CD4-positive, CD25-positive, alpha-beta regulatory T cell (primary cell): ENCODE results near the gene TTC28. TPM values are rescaled to one million over a fixed set of nuclear protein-coding genes. Genes with fewer than 3 reads are reported as not detected.

Experiments
- ATAC-seq, 2 donors: fragments of 150-1000 bp; cut with Tn5 transposase; one replicate each; pipeline ENCODE4 v1.10.0; 2021; ENCODE audit warnings: low read depth in 2 of 2, moderate number of reproducible peaks in 2 of 2, moderate library complexity in 1 of 2
- DNase-seq, 3 donors: peaks; one replicate each; pipeline versions ENCODE4 v3.0.0 to v3.0.0-alpha.2; 2012 to 2022; ENCODE audit warnings: mixed read lengths in 1 of 3
- H3K27ac ChIP-seq: one replicate; pipeline ENCODE4 v1.7.0; 2013; ENCODE audit warnings: mild to moderate bottlenecking, low read length; ENCODE audit not compliant: insufficient read depth, poor library complexity, severe bottlenecking
- H3K27me3 ChIP-seq: one replicate; pipeline ENCODE4 v1.7.0; 2013; ENCODE audit warnings: low read length; ENCODE audit not compliant: control insufficient read depth, insufficient read depth
- H3K36me3 ChIP-seq: one replicate; pipeline ENCODE4 v1.7.0; 2013; ENCODE audit warnings: mild to moderate bottlenecking, low read length, moderate library complexity; ENCODE audit not compliant: control insufficient read depth, insufficient read depth
- H3K4me1 ChIP-seq: 2 replicates; pipeline ENCODE4 v1.7.0; 2013; ENCODE audit warnings: mild to moderate bottlenecking, low read length; ENCODE audit not compliant: insufficient read depth, control insufficient read depth, poor library complexity, severe bottlenecking
- H3K4me3 ChIP-seq: one replicate; pipeline ENCODE4 v1.7.0; 2013; ENCODE audit warnings: low read depth, mild to moderate bottlenecking, low read length, moderate library complexity
- H3K9me3 ChIP-seq, 2 experiments: 1 replicate in 1 of 2; 2 replicates in 1 of 2; pipeline ENCODE4 v1.7.0; 2013; ENCODE audit warnings: low read length in 2 of 2, mild to moderate bottlenecking in 1 of 2, moderate library complexity in 1 of 2; ENCODE audit not compliant: control insufficient read depth in 2 of 2
- H3K27ac Mint-ChIP-seq, 3 donors: one replicate each; pipeline ENCODE4 v1.8.0; 2020 to 2022; ENCODE audit warnings: mild to moderate bottlenecking in 3 of 3, mixed read lengths in 3 of 3, moderate library complexity in 2 of 3
- H3K27me3 Mint-ChIP-seq: one replicate; pipeline ENCODE4 v1.8.0; 2022; ENCODE audit warnings: mild to moderate bottlenecking, mixed read lengths
- H3K36me3 Mint-ChIP-seq: one replicate; pipeline ENCODE4 v1.8.0; 2020; ENCODE audit warnings: mixed read lengths
- H3K4me1 Mint-ChIP-seq, 4 donors: one replicate each; pipeline ENCODE4 v1.8.0; 2020 to 2022; ENCODE audit warnings: mixed read lengths in 4 of 4, mild to moderate bottlenecking in 1 of 4
- H3K4me3 Mint-ChIP-seq, 4 donors: one replicate each; pipeline ENCODE4 v1.8.0; 2020 to 2022; ENCODE audit warnings: mild to moderate bottlenecking in 4 of 4, mixed read lengths in 4 of 4, moderate library complexity in 3 of 4
- H3K9me3 Mint-ChIP-seq, 7 donors: one replicate each; pipeline ENCODE4 v1.8.0; 2020 to 2022; ENCODE audit warnings: mixed read lengths in 7 of 7, mild to moderate bottlenecking in 3 of 7, moderate library complexity in 2 of 7
- polyA plus RNA-seq, 4 donors: library from polyadenylated mRNA; unstranded; fragments of 300-500 nt; fragmentation: Illumina TruSeq; gene quantifications; one replicate each; pipeline ENCODE4 v1.2.3, GENCODE V29; 2021
- total RNA-seq: library from RNA; stranded (reverse); gene quantifications from one replicate; pipeline ENCODE4 v1.2.3, GENCODE V29; 2022

TTC28 gene
- total and polyA plus RNA-seq, 5 donors from 2014 or later, result 0.02 to 2.7 (median 0.28) TPM; not detected in 1

DNA sequence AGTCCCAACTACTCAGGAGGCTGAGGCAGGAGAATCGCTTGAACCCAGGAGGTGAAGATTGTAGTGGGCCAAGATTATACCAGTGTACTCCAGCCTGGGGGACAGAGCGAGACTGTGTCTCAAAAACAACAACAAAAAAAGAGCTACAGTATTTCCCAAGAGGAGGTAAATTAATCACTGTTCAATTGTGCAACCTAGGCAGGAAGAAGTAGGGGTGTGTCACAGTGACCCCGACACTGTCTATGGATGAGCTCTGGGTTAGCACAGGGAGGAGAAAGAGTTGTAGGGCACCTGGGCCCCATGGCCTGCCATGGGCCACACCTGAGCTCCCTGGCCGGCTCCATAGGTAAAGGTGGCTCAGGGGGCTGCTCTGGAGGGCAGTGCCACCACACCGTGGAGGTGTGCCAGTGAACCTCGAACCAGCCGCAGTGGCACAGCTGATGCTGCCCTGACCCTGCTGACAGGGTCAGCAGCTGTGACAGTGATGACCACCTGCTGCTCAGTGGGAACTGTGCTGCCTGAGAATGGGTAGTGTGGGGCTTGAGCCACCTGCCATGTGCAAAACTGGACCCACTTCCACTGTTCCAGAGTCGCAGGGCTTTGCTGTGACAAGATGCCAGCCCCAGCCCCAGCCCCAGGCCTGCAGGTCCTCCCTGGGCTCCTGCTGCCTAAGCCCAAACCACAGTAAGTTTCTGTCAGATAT, 676.6 kb downstream of the TTC28 start:
- Histone ChIP-seq H3K36me3 (no peaks in the 10 kb centered on the region), H3K4me3 (no peak overlapping the region), H3K4me1 (no peaks in the 10 kb centered on the region), H3K27ac (no peak overlapping the region), H3K27me3 (no peaks in the 10 kb centered on the region), H3K9me3 (no peaks in the 10 kb centered on the region)
- no peak for ATAC-seq
- H3K36me3 Mint-ChIP-seq, result no peaks in the 10 kb centered on the region
- H3K27me3 Mint-ChIP-seq, result no peaks in the 10 kb centered on the region
- no peak overlapping the region for H3K4me3 Mint-ChIP-seq
- no peaks in the 10 kb centered on the region for H3K4me1 Mint-ChIP-seq
- H3K27ac Mint-ChIP-seq, result no peak overlapping the region
- H3K9me3 Mint-ChIP-seq, result no peaks in the 10 kb centered on the region
- no peak for DNase-seq

DNA sequence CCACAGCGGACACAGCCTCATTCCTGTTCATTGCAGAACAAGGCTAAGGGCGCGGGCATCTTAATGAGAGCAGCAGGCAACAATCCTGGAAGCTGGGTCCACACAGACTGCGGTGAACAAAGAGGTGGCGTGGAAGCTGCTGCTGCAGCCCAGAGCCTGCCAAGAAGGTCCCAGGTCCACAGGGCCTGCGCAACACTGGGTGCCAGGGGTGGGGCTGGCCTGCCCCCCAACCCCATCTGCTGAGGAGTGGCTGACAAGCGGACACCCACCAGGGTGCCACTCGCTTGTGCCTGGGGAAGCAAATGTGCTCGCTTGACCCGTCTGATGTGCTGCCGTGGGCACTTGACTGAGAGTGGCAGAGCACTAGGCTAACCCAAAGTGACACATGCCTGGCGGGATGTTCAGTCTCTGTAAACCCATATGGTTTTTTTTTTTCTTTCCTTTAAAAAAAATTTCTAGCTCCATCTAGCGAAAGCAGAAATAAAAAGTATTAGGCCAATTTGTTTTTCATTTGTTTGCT, 677.4 kb downstream of the TTC28 start:
- Mint-ChIP-seq H3K4me3 (no peak overlapping the region), H3K27ac (no peak overlapping the region), H3K27me3 (no peaks in the 10 kb centered on the region), H3K9me3 (no peaks in the 10 kb centered on the region), H3K36me3 (no peaks in the 10 kb centered on the region), H3K4me1 (no peaks in the 10 kb centered on the region)
- Histone ChIP-seq H3K27ac (no peak overlapping the region), H3K4me1 (no peaks in the 10 kb centered on the region), H3K27me3 (no peaks in the 10 kb centered on the region), H3K4me3 (no peak overlapping the region), H3K36me3 (no peaks in the 10 kb centered on the region), H3K9me3 (no peaks in the 10 kb centered on the region)
- DNase-seq (no peak), ATAC-seq (no peak)

DNA sequence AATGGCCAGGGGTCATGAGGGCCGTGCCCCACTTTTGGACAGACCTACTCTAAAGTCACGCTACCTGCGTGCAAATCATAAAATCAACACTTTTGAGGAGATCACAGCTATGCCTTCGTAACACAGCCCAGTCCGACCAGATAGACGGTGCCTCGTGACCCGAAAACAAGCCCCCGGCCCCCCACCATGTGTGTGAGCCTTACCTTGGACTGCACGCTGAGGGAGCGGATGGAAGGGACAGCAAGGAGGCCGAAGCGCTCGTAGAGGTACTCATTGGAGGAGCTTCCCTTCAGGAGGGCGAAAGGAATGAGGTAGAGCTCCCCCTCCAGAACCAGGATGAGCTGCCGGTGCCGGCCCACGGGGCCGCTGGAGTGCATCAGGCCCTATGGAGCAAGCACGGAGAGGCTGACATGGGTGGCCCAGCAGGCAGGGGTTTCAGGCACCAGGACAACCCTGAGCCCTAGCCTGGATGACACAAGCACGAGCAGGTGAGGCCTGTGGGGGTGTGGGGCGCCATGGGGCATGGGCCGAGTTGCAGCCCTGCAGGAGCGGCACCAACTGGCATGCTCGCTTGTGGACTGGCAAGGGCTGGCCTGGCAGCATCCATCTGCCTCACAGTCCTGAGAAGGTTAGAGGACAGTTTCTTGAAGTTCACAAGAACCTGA, 678.3 kb downstream of the TTC28 start:
- no peaks in the 10 kb centered on the region for H3K36me3 Mint-ChIP-seq
- no peak for ATAC-seq
- Histone ChIP-seq H3K27ac (no peak overlapping the region), H3K4me1 (no peaks in the 10 kb centered on the region), H3K9me3 (no peaks in the 10 kb centered on the region), H3K27me3 (no peaks in the 10 kb centered on the region), H3K4me3 (no peak overlapping the region), H3K36me3 (no peaks in the 10 kb centered on the region)
- no peaks in the 10 kb centered on the region for H3K27me3 Mint-ChIP-seq
- no peak overlapping the region for H3K27ac Mint-ChIP-seq
- no peaks in the 10 kb centered on the region for H3K9me3 Mint-ChIP-seq
- no peak for DNase-seq
- H3K4me3 Mint-ChIP-seq, result no peak overlapping the region
- no peaks in the 10 kb centered on the region for H3K4me1 Mint-ChIP-seq

DNA sequence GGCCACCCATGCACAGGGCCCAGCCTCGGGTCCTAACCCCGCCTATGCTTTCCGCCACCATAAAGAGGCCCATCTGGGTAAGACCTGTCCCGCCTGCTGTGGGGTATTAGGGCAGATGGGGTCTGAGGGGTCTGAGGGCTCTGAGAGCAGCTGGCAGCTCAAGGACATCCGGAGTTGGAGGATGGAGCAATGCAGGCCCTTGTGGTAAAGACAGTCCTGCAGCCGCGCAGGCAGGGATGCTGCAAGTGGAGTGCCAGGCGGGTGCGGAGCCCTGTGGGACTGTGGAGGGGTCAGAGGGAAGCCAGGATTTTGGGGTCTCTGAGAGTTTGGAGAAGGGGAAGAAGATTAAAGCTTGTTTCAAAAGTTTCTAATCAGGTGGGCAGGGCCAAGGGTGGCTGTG, 679.3 kb downstream of the TTC28 start:
- Histone ChIP-seq H3K36me3 (no peaks in the 10 kb centered on the region), H3K27ac (no peak overlapping the region)
- no peak overlapping the region for H3K27ac Mint-ChIP-seq

DNA sequence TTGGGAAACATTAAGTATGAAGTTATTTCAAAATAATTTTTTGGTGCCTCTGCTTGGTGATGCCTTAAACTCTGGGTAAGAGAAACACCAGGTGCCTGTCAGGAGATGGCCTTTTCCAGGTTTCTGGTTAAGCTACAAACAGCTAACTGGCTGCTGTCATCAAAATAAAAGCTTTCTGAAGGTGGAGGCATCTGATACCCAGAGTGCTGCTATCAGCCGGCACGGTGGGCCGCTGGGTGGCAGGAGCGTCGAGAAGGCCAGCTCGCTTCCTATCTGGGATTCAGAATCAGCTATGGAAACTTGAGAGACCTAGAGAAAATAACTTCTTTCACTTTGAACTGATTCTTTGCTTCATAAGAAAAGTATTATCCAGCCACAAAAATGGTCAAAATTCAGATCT, 679.8 kb downstream of the TTC28 start:
- Mint-ChIP-seq H3K27ac (no peak overlapping the region), H3K4me1 (no peaks in the 10 kb centered on the region), H3K36me3 (no peaks in the 10 kb centered on the region), H3K9me3 (no peaks in the 10 kb centered on the region), H3K27me3 (no peaks in the 10 kb centered on the region), H3K4me3 (no peak overlapping the region)
- Histone ChIP-seq H3K4me3 (no peak overlapping the region), H3K4me1 (no peaks in the 10 kb centered on the region), H3K27me3 (no peaks in the 10 kb centered on the region), H3K9me3 (no peaks in the 10 kb centered on the region), H3K36me3 (no peaks in the 10 kb centered on the region), H3K27ac (no peak overlapping the region)
- DNase-seq (no peak), ATAC-seq (no peak)

More for the DNA sequence above, 679.3 kb downstream of the TTC28 start:
- Mint-ChIP-seq H3K27me3 (no peaks in the 10 kb centered on the region), H3K4me1 (no peaks in the 10 kb centered on the region), H3K36me3 (no peaks in the 10 kb centered on the region), H3K4me3 (no peak overlapping the region), H3K9me3 (no peaks in the 10 kb centered on the region)
- Histone ChIP-seq H3K4me3 (no peak overlapping the region), H3K27me3 (no peaks in the 10 kb centered on the region), H3K9me3 (no peaks in the 10 kb centered on the region), H3K4me1 (no peaks in the 10 kb centered on the region)
- ATAC-seq (no peak), DNase-seq (no peak)

DNA sequence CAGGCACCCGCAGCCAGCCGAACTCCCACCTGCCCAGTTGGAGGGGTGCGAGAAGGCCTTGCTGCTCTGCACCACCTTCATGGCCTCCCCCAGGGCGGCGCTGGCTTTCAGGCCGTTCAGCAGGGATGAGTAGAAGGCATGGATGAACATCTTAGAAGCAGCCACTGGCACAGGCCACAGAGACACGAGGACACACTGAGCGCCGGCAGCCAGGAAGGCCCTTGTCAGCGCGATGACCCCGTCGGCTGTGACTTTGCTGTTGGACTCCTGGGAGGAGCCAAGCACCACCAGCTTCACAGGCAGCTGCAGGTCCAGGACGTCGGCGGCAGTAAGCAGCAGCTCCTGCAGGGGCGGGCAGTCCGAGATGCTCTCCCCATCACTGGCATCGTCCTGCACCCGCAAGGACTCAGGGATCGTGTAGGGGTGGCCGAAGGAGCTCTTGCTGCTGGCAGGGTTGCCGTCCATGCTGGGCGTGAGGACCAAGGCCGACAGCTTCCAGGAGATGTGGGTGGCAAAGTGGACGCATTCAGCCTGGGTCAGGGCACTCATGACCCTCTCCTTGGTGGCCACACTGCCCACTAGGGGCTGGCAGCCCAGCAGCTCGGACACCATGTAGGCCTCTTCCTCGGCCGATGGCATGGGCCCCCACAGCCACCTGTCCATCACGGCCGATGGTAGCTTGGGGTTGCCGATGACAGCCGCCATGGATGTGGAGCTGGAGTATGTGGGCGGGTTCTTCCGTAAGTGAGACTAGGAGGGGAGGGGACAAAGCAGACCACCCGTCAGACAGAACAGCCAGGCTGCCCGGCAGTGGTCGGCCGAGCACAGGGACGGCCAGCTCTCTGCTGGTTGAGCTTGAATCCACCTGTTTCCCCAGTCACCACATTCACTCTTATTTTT, 680.9 kb downstream of the TTC28 start:
- H3K4me1 ChIP-seq, result no peaks in the 10 kb centered on the region
- no peak for ATAC-seq
- H3K4me1 Mint-ChIP-seq, result no peaks in the 10 kb centered on the region
- H3K27me3 ChIP-seq, result no peaks in the 10 kb centered on the region
- H3K27ac Mint-ChIP-seq, result no peak overlapping the region
- DNase-seq, result no peak
- no peaks in the 10 kb centered on the region for H3K36me3 ChIP-seq
- no peak overlapping the region for H3K4me3 ChIP-seq
- H3K27ac ChIP-seq, result no peak overlapping the region
- H3K9me3 Mint-ChIP-seq, result no peaks in the 10 kb centered on the region
- no peaks in the 10 kb centered on the region for H3K36me3 Mint-ChIP-seq
- no peak overlapping the region for H3K4me3 Mint-ChIP-seq
- no peaks in the 10 kb centered on the region for H3K27me3 Mint-ChIP-seq
- H3K9me3 ChIP-seq, result no peaks in the 10 kb centered on the region

DNA sequence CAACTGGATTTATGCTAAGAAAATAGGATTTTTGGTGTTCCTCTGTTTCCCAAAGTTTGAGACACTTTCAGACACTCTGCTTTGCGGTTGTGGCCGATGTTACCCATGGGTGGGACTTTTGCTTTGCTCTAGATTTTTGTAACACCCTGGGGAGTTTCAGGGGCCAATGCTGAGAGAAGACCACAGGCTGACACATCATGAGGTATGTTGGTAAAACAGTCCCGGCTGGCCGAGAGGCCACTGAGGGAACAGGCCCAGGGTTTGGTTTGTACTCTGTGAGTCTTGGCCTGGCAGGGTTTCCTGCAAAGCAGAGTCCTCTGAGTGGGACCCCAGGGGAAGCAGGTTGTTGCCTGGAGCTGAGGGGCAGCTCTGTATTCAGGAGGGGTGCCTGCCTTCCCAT, 682.1 kb downstream of the TTC28 start:
- Mint-ChIP-seq H3K27ac (no peak overlapping the region), H3K4me3 (no peak overlapping the region), H3K36me3 (no peaks in the 10 kb centered on the region), H3K4me1 (no peaks in the 10 kb centered on the region), H3K9me3 (no peaks in the 10 kb centered on the region), H3K27me3 (no peaks in the 10 kb centered on the region)
- Histone ChIP-seq H3K36me3 (no peaks in the 10 kb centered on the region), H3K4me3 (no peak overlapping the region), H3K27ac (no peak overlapping the region), H3K27me3 (no peaks in the 10 kb centered on the region), H3K4me1 (no peaks in the 10 kb centered on the region), H3K9me3 (no peaks in the 10 kb centered on the region)
- no peak for DNase-seq
- ATAC-seq, result no peak
